Thyroid gland (tissue), 4 donors: ENCODE measurements around the gene LCAT. TPM values are rescaled to one million over a fixed set of nuclear protein-coding genes. Genes with fewer than 3 reads are reported as not detected.

Source experiments
- DNase-seq, 2 donors: peaks; one replicate each; pipeline ENCODE4 v3.0.0-alpha.2; 2019
- H3K27ac ChIP-seq, 3 donors: fragments of 200-600 bp; sonication (generic); 1 replicate in 2 of 3; 2 replicates in 1 of 3; pipeline ENCODE4 v1.5.1; 2016 to 2019; ENCODE audit warnings: mild to moderate bottlenecking in 1 of 3, moderate library complexity in 1 of 3
- H3K27me3 ChIP-seq: fragments of 200-600 bp; sonication (generic); one replicate; pipeline ENCODE4 v1.5.1; 2019
- H3K36me3 ChIP-seq, 2 donors: fragments of 200-600 bp; sonication (generic); one replicate each; pipeline ENCODE4 v1.5.1; 2016 to 2019
- H3K4me1 ChIP-seq, 2 donors: fragments of 200-600 bp; sonication (generic); one replicate each; pipeline ENCODE4 v1.5.1; 2017 to 2019
- H3K4me3 ChIP-seq, 3 donors: fragments of 200-600 bp; sonication (generic); replicated peaks in 1 of 3; 1 replicate in 2 of 3; 2 replicates in 1 of 3; pipeline ENCODE4 v1.5.1; 2016; ENCODE audit warnings: mild to moderate bottlenecking in 1 of 3
- H3K9me3 ChIP-seq: fragments of 200-600 bp; sonication (generic); one replicate; pipeline ENCODE4 v1.5.1; 2017
- POLR2A ChIP-seq, 2 donors: fragments of 450-650 bp; IDR thresholded peaks; one replicate each; pipeline ENCODE4 v1.6.1; 2017; ENCODE audit warnings: antibody characterized with exemption in 2 of 2, mild to moderate bottlenecking in 2 of 2, moderate library complexity in 1 of 2
- WGBS, 2 donors: methylation state at CpG; one replicate each; pipeline ENCODE4 v1.1.5; 2017; 5-methylcytosine and 5-hydroxymethylcytosine counted together
- intact Hi-C: fragments of 100-400 bp; cut with DNase I; formaldehyde crosslinking; loops from one replicate; pipeline ENCODE4 v1.15.1; 2023
- total RNA-seq, 4 donors: library from RNA; depleted of rRNA; stranded (reverse); fragments of >200 nt; gene quantifications; one replicate each; pipeline ENCODE4 v1.2.3, GENCODE V29; 2016
- TF ChIP-seq, protein P1 (sequence below), 6 experiments: fragments of 200-600 bp in 3 of 6; fragments of 450-650 bp in 3 of 6; sonication (generic) in 3 of 6; IDR thresholded peaks; one replicate each; pipeline ENCODE4 v1.5.1; 2016 to 2019; ENCODE audit warnings: antibody characterized with exemption in 6 of 6, mild to moderate bottlenecking in 2 of 6, inconsistent platforms in 1 of 6, moderate library complexity in 1 of 6

LCAT gene
- total RNA-seq, 4 donors from 2014 or later, result 9.9 to 16.4 (median 13.4) TPM

DNA sequence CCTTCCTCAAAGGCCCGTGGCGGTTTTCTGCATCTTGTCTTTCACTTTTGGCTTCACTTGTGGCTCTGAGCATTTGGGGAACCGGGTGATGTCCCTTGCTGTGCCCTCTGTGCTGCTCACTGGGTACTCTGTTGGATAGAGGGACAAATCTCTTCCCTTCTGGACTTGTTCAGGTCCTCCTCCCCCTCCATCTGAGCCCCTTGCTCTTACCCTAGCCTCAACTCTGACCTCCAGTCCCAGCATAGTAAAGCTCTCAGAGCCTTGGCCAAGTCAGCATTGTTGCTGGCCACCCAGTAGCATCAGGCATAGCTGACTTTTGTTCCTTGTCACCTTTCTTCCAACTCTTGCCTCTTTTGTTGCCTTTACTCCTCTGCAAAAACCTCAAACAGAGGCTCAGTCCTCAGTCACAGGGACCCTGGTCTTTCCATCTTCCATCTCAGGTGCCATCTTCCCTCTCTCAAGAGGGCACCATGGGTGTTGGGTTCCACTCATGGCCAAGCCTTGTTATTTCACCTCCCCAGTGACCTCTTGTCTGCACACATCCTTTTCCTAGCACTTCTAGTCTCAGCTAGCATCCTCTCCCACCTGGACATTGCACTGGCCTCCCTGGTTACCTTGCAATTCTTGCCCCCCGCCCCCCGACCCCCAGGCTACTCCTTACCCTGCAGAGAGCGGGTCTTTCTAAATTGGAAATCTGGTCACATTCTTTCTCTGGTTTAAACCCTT is 6.9 kb downstream of the LCAT start:
- H3K27me3 ChIP-seq, result no peaks in the 10 kb centered on the region
- H3K36me3 ChIP-seq, result no peaks in the 10 kb centered on the region
- intact Hi-C loops, result loop anchor here (10.0 kb wide), 1 partner anchor 272 kb away; the partner anchor contains the start of genes ACD, C16orf86, ENKD1 and PARD6A
- H3K9me3 ChIP-seq, result no peaks in the 10 kb centered on the region
- peak overlapping the region; percentile 77 to 97 (median 92) for H3K4me3 ChIP-seq
- DNase-seq, result peak in 1 of 2 donors; percentile 66
- peaks cover 7 to 15% of the 10 kb centered on the region in 2 donors for H3K4me1 ChIP-seq
- H3K27ac ChIP-seq, result peak overlapping the region; percentile 81 to 95 (median 86)
- WGBS, 2 donors, result 46 to 48% methylated on average over 6 of the region's 6 CpGs
- TF ChIP-seq POLR2A (IDR thresholded peaks at IDR 0.05), result no peak
- TF ChIP-seq, protein P1, sequence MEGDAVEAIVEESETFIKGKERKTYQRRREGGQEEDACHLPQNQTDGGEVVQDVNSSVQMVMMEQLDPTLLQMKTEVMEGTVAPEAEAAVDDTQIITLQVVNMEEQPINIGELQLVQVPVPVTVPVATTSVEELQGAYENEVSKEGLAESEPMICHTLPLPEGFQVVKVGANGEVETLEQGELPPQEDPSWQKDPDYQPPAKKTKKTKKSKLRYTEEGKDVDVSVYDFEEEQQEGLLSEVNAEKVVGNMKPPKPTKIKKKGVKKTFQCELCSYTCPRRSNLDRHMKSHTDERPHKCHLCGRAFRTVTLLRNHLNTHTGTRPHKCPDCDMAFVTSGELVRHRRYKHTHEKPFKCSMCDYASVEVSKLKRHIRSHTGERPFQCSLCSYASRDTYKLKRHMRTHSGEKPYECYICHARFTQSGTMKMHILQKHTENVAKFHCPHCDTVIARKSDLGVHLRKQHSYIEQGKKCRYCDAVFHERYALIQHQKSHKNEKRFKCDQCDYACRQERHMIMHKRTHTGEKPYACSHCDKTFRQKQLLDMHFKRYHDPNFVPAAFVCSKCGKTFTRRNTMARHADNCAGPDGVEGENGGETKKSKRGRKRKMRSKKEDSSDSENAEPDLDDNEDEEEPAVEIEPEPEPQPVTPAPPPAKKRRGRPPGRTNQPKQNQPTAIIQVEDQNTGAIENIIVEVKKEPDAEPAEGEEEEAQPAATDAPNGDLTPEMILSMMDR (IDR thresholded peaks at IDR 0.05), result no peak

DNA sequence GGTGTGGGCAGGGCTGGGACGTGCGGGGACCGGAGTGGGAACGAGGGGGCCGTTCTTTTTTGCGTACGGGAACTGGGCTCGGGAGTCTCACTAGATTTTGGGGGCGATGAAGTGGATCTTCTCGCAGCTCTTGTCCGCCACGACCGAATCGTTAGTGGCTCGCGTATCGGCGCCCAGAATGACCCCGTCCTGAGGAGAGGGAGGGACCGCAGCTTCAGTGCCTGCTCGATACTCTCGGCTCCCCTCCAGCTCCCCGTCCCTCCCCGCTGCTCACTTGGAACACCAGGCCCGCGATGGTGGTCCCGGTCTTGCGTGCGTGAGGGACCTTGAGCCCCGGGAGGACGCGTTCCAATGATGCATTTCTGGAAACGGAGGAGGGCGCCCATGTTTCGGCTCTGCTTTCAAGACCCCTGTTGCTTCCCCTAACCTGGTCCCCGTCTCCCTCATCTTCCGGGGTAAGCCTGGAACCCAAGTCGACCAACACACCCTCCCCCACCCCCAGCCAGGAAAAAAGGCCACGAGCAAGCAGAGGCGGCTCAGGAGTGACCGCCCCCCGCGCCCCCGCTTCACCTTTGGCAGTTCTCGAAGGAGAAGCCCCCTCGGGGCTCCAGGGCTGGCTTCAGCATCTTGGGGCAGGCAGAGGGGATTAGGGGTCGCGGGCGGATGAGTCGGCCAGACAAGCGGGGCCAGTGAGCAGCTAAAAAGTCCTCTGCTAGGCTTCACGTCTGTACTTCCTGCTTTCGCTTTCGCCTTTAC is 7.6 kb downstream of the LCAT start, which contains the start of gene PSMB10:
TSS of gene PSMB10 (minus strand) at position 727 of the 756 bp plus-strand sequence. CDS start at position 626, 101 bp downstream.
- DNase-seq, result peak; percentile 40 to 61
- intact Hi-C loops, result loop anchor here (10.0 kb wide), 1 partner anchor 272 kb away; the partner anchor contains the start of genes ACD, C16orf86, ENKD1 and PARD6A
- TF ChIP-seq, protein P1 (IDR thresholded peaks at IDR 0.05), result no peak
- peak in 1 of 2 donors; percentile 42 for TF ChIP-seq POLR2A (IDR thresholded peaks at IDR 0.05)
- H3K9me3 ChIP-seq, result no peaks in the 10 kb centered on the region
- peak within 1 kb of the TSS; percentile 81 to 95 (median 86) for H3K27ac ChIP-seq
- peak within 1 kb of the TSS; percentile 77 to 97 (median 92) for H3K4me3 ChIP-seq
- WGBS, 2 donors, result 0 to 3% methylated on average over 8 to 40 of the region's 54 CpGs
- H3K36me3 ChIP-seq, result no peaks in the 10 kb centered on the region
- peaks cover 7 to 15% of the 10 kb centered on the region in 2 donors for H3K4me1 ChIP-seq
- no peaks in the 10 kb centered on the region for H3K27me3 ChIP-seq

DNA sequence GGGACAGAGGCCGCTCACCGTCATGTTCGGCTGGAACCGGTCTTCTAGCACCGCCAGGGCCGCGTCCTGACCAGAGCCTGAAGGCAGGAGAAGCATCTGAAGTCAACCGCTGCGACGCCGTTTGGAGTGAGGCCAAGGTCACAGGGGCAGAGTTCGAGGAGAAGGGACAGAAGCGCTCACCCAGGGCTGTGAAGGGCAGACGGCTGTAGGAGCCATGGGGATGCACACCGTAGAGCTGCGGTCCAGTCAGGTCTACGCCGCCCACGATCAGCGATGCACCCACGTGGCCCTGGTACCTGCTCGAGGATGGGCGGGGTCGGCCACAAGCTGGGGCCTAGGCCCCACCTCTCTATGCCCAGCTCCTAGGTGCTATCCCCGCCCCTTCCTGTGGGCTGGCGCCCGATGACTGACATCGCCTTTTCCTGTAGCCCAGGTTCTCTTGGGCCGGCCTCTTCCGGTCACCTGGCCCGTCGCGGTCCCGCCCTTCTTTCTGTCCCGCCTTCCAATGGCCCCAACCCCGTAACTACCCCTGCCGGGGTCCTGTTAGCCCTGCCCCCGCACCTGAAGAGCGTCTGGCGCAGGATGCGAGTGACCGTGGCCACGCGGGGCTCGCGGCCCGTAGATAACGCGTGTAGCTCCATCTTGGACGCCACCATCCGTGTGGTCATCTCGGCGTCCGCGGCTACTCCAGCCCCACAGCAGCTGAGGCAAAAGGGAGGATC is 8.4 kb downstream of the LCAT start:
- peak overlapping the region; percentile 81 to 95 (median 86) for H3K27ac ChIP-seq
- H3K9me3 ChIP-seq, result no peaks in the 10 kb centered on the region
- 1 to 2% methylated on average over 49 to 52 of the region's 55 CpGs for WGBS, 2 donors
- H3K4me1 ChIP-seq, result peaks cover 7 to 15% of the 10 kb centered on the region in 2 donors
- no peaks in the 10 kb centered on the region for H3K36me3 ChIP-seq
- H3K27me3 ChIP-seq, result no peaks in the 10 kb centered on the region
- TF ChIP-seq, protein P1 (IDR thresholded peaks at IDR 0.05), result no peak
- TF ChIP-seq POLR2A (IDR thresholded peaks at IDR 0.05), result peak; percentile 71 to 81
- intact Hi-C loops, result loop anchor here (10.0 kb wide), 1 partner anchor 271 kb away; the partner anchor contains the start of genes ACD, C16orf86, ENKD1 and PARD6A
- DNase-seq, result peak; percentile 99
- peak overlapping the region; percentile 77 to 97 (median 92) for H3K4me3 ChIP-seq

DNA sequence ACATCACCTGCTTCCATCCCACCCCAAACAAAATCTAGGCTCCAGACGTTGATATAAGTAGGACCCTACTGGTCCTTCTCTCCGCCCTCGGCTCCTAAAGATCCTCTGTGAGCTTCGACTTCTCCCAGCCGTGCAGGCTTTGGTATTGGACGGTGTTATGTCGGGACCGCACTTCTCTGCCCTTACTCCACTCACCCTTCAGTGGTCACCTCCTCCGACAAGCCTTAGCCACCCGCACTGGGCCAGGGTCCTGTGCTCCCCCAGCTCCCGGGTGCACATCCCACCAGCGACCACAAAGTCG is 8.9 kb downstream of the LCAT start:
- Histone ChIP-seq H3K36me3 (no peaks in the 10 kb centered on the region), H3K4me1 (peaks cover 7 to 15% of the 10 kb centered on the region in 2 donors), H3K4me3 (no peak overlapping the region), H3K27ac (peak overlapping the region in 2 of 3 donors; percentile 49 to 86), H3K9me3 (no peaks in the 10 kb centered on the region), H3K27me3 (no peaks in the 10 kb centered on the region)
- TF ChIP-seq, protein P1 (IDR thresholded peaks at IDR 0.05), result no peak
- TF ChIP-seq POLR2A (IDR thresholded peaks at IDR 0.05), result no peak
- intact Hi-C loops, result loop anchor here (10.0 kb wide), 1 partner anchor 270 kb away; the partner anchor contains the start of genes ACD, C16orf86, ENKD1 and PARD6A
- WGBS, 2 donors, result 25 to 31% methylated on average over 13 of the region's 13 CpGs
- no peak for DNase-seq
